GM21367 (cell line): ENCODE data around the gene HSF2BP.
"Not testable (repeated sequence)": the region's sequence is repeated elsewhere in the genome, so short reads cannot be mapped to it uniquely, and the experiment has no call there.

Experiments
- ATAC-seq: cut with Tn5 transposase; IDR thresholded peaks from one replicate; pipeline ENCODE4 v1.9.1; 2021; ENCODE audit not compliant: unreplicated experiment

The HSF2BP gene

DNA sequence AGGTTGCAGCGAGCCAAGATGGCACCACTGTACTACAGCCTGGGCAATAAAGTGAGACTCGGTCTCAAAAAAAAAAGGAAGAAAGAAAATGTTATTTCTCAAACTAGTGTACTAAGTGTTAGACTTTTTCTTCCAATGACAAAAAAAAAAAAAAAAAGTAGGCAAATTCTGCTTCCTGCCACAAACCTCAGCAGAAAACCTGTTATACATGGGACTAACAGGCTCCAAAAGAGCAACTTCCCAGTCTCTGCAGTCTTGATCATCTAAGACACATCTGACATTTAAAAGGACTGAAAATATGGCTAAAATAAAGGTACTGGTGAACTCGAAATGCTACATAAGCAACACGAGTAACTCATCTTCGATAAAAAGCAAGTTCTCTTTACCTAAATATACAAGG is 59.6 kb downstream of the HSF2BP start:
- no peak for ATAC-seq

DNA sequence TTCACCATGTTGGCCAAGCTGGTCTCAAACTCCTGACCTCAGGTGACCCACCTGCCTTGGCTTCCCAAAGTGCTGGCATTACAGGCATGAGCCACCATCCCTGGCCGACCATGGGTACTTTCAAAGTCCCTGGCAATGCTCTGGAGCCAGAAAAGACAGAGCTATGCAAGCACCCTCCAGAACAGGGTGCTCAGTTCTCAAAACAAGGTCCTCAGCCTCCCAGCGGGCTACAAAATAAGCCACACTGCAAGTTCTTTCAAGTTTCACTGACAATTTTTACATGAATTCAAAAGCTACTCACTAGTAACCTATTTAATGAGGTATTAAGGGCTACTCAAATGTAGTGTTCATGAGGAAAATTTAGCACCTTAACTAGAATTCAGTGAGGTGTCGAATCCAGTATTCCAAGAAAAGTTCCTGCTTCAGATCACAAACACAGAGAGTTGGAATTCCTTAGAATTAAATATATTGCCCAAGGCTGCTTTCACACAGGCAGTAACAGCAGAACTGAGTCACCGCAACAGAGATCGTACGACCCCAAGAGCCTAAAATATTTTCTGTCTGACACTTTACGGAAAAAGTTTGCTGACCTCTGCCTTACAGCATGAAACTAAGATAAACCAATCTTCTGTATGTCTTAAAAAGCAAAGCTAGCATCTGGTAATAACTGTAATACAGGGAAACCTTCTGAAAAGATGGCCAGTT is 60.7 kb downstream of the HSF2BP start:
- ATAC-seq = no peak

DNA sequence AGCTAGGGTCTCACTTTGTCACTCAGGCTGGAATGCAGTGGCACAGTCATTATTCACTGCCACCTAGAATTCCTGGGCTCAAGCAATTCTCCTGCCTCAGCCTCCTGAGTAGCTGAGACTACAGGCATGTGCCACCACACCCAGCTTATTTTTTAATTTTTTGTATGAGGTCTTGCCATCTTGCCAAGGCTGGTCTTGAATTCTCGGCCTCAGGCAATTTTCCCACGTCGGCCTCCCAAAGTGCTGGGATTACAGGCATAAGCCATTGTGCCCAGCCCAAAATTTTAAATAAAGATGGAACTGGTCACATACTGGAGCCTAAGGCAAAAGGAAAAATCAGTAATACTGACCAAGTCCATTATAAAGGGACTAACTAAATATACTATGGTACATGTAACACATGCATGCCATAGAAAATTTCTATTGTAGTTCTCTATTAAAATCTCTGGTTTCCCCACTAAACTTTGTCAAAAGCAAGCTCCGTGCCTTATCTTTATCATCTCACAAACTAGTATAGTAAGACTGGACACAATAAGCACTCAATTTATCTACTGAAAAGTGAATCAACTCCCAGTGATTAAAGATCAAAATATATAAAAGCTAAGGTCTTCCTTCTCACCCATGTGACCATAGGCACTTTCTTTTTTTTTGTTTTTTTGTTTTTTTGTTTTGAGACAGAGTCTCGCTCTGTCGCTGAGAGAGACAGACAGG is 61.6 kb downstream of the HSF2BP start:
- no peak for ATAC-seq

DNA sequence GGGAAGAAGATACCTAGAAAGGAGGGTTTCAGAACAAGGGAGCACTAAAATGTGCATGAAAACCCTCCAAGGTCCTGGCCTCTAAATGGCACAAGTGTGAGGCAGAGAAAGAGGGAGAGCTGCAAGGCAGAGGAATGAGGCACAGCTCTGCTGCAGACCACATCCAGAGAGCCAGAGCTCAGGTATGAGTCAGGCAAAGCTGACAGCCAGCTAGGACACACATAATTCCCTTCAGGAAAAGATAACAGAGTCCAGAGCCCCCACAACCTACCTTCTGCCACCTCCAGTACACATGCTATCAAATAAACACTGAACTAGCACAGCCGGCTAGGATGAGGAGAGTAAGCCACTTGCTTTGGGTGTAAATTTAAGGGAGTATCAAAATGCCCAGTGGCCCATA is 62.2 kb downstream of the HSF2BP start:
- no peak for ATAC-seq

DNA sequence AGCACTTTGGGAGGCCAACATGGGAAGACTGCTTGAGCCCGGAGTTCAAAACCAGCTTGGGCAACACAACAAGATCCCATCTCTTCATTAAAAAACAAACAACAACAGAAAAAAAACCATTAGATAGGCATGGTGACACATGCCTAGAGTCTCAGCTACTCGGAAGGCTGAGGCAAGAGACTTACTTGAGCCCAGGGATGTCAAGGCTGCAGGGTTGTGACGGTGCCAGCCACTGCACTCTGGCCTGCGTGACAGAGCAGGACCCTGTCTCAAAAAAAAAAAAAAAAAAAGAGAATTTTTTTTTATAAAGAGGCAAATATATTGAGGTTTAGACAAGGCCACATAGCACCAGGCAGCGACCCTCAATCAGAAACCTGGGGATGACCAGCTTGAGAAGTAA is 62.7 kb downstream of the HSF2BP start:
- no peak for ATAC-seq

DNA sequence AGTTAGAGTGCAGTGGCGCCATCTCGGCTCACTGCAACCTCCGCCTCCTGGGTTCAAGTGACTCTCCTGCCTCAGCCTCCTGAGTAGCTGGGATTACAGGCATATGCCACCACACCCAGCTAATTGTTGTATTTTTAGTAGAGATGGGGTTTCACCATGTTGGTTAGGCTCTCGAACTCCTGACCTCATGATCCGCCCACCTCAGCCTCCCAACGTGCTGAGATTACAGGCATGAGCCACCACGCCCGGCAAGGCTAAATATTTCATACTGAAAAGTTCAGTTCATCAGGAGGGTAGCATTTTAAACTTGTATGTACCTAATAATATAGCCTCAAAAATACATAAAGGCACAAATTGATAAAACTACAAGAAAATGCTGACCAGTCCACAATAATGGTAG is 63.5 kb downstream of the HSF2BP start:
- not testable (repeated sequence) for ATAC-seq

DNA sequence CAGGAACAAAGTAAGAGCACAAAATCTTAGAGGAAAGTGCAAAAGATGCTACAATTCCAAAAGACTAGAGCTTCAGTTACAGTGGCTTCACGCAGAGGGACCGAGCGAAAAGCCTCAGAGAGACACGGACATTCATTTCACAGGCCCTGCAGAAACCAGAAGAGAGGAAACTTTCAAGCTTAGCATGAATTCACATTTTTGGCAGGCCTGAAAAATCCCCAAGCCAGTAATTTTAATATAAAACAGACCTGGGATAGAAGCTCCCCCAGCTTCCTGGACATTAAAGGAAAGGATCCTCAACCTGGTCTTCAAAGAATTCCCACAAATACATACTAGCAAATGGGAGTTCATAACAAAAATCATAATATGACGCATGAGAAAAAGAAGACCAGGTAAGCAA is 66.2 kb downstream of the HSF2BP start:
- no peak for ATAC-seq

DNA sequence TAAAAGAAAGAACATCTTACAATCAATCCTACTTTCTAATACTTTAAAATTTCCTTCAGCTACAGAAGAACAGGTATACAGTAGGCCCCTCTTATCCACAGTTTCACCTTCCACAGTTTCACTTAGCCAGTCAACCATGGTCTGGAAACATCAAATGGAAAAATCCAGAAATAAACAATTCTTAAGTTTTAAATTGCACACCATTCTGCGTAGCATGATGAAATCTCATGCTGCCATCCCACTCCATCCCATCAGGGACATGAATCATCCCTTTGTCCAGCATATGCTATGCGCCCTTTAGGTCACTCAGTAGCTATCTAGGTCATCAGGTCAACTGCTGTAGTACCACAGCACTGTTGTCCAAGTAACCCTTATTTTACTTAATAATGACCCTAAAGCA is 67.7 kb downstream of the HSF2BP start:
- ATAC-seq = no peak

DNA sequence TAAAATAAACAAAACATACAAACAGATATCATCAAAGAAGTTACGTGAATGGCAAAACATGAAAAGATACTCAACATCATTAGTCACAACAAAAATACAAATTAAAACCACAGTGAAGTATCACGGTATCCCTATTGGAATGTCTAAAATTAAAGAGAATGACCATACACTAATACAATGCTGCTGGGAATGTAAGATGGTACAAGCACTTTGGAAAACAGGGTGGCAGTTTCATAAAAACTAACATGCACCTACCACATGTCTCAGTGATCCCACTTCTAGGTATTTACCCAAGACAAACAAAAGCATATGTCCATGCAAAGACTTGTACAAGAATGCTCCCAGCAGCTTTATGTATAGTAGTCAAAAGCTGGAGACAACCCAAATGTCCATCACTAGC is 69.1 kb downstream of the HSF2BP start:
- no peak for ATAC-seq

DNA sequence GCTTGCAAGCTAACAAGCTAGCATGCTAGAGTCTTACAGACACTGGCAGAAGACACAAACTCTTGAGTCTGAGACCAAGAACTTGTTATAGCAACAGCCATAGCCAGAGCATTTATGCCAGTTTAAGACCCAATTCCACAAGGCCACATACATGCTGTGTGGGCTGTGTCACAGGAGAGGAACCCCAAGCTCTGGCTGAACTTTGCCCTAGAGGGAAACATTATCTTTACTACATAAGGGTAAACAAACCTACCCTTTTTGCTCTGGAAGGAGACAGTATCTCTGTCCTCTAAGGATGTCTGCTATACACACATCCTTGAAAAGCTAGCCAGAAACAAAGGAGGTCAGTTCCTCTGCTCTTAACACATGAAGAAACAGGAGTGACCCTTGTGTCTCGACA is 70.3 kb downstream of the HSF2BP start:
- ATAC-seq = no peak

DNA sequence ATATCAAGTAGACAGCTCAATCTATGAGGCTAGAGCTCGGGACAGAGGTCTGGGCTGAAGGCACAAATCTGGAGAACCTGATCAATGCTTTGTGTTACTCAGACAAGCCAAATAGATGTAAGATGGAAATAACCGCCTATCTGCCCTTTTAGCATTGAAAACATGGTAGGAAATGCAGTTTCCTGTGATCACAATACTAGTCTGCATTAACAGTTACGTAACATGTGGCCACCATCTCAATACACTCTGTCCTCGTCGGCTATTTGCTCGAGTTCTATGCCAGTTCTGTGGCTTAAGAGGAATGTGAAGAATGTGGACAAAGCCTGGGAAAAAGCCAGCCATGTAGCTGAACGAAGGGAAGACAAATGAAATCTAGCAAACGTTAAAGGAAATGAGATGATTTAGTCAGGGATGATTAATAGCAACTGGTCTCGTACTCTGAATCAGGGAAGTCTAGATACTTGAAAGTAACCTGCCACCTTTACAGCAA is 73.3 kb downstream of the HSF2BP start:
- no peak for ATAC-seq

DNA sequence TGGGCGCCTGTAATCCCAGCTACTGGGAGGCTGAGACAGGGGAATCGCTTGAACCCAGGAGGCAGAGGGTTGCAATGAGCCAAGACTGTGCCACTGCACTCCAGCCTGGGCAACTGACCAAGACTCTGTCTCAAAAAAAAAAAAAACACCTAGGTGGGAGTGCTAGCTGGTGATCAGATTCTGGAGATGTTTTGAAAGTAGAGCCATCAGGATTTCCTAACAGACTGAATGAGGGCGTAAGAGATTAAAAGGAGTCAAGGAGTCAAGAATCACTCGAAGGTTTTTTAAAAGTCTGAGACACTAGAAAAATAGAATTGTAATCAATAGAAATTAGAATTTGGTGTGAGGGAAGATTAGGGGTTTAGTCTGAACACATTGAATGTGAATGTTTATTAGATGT is 73.8 kb downstream of the HSF2BP start:
- no peak for ATAC-seq

DNA sequence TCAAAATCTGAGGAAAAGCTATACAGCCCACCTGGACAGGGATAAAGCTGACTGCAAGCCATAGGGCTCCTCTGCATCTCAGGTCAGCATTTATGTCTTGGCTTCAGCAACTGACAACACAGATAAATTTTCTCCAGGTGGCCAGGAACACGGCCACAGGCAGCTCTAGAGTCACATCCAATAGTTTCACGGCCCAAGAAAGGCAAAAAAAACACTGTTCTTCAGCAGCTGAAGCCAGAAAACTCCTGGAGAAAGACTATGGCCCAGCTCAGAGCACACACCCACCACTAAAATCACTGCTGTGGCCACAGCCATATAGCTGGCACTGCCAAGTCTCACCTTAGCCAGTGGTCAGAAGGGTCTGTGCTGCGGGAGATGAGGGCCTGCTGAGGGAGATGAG is 77.8 kb downstream of the HSF2BP start:
- no peak for ATAC-seq

DNA sequence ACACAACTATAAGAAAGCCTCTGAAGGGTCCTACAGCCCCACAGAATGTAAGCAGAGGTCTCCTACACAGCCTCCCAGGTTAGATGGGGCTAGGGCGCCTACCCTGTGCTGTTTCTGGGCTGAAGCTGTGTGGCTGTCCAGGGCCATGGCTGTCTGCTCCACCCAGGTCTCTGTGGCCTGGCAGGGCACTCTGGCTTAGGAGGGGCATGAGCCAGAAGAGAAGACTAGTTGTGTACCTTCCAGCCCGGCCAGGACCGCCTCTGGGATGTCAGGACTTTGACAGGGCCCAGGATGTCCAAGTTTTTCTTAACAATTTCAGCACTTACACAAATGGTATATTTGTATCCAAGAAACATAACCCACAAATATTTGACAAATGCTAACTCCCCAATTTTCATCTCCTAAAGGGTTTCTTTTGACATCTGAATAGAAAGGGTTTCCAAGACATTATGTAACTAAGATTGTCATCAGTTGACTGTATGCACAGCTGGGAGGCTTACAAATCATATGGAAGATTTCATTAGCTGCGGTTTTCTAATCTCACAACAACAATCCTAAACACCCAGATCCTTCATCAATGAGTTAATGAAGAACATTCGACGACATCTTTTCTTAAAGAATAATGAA is 80.5 kb downstream of the HSF2BP start:
- no peak for ATAC-seq

DNA sequence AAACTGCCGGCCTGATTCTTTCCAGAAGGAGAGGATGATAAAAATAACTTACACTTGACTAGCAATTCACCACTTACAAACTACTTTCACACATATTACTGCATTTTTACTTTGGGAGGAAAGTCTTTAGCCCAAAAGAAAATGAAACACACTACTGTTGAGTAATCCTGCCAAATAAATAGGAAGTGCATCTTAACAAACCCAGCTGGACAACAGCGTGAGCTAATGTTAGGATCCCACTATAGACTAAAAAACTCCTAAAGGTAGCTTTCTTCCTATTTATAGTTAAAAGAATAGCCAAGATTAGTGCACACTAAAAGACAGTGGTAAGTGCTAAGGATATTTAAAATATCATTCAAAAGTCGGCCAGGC is 83.8 kb downstream of the HSF2BP start:
- no peak for ATAC-seq

DNA sequence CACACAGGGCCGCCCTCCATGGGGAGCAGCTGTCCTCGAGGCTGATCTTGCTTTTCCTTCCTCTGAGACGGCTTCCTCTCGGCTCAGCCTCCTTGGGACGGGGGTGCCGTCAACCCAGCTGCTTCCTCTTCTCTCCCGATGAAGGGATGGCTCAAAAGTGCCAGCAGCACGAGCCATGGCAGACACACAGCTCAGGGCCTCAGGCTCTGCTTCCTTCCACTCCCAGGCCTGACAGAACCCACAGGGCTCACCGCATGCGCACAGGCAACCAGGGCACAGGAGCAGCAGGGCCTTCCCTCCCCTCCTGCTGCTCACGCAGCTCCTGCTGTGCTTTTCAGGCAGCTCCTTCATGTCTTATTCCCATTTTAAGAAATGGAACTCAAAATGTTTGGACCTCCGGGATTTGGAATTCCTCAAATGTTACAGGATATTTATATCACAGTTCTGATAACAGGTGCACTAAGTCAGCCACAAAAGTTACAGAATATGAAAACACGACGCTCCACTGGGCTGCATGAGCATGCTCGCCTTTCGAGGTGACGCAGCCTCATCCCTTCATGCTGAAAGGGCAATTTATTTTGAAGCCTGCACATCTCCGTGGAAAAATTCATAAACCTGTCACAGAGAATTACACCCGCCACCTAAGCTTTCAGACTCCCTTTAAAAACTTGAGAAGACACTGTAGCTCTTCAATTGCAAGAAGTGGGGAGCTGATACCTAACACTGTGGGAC is 84.4 kb downstream of the HSF2BP start:
- ATAC-seq = no peak

DNA sequence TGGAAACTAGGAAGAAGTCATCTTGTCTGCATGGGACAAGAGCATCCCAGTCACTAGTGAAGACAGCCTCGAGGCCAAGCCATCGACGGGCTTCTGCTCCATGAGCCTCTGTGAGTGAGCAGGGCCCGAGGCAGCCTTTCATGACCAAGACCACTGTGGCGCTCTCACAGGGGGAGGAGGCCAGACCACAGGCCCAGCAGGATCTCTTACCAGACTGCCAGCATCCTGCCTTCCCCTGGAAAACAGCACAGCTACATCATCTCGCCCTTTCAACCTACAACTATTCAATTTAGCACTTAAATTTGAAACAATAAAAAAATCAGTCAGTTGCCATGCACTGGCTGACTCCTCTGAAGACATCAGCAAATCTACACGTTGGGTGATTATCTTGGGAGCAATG is 85.4 kb downstream of the HSF2BP start:
- no peak for ATAC-seq

DNA sequence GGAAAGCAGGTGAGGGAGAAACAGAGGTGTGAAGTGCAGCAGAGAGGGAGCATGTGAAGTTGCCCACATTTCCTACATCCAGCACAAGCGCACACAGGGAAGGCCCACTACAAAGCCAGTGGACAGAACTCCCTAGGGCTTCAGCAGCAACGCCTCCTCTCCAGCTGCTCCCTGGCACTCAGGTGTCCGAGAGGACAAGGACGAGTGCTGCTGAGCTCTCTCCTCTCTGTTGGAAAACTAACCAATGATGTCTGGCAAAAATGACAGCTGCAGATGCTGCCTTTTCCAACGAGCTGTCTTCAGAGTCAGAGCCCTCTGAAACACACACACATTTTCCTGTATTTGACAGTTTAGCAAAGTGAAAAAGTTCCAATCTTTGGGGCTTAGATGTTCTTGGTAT is 86.8 kb downstream of the HSF2BP start:
- no peak for ATAC-seq

DNA sequence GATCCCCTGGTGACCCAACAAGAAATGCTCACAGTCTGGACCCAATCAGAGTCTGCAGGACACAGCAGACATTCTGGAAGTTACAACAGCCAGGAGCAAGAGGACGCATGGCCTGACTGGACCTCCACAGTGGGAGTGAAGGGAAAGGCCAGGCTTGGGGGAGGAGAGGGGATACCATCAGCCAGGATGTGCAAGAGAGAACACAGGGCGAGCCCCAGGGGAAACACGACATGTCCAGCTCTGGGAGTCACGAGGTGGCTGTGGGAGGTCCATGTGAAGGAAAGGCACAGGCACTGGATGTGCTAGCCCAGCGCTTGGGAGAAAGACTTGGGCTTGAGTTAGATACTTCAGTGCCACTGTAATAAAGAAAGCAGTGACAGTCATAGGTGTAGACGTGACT is 87.3 kb downstream of the HSF2BP start:
- ATAC-seq = no peak

DNA sequence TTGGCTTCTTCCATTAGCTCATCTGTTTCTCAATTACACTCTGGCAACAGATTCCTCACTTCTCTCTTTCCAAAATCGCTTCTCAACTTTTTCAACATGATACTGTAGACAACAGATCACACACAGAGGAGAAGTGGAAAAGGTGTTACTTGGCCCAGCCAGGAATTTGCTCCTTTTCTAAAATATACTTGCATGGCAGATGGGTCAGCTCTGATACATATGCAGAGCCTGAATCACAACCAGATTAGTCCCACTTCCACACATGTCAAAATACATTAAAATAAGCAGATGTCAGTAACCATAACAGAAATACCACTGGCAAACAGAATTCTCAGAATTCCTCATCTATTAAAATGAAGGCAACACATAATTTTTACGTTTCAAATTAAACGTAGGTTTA is 89.1 kb downstream of the HSF2BP start:
- ATAC-seq = not testable (repeated sequence)

DNA sequence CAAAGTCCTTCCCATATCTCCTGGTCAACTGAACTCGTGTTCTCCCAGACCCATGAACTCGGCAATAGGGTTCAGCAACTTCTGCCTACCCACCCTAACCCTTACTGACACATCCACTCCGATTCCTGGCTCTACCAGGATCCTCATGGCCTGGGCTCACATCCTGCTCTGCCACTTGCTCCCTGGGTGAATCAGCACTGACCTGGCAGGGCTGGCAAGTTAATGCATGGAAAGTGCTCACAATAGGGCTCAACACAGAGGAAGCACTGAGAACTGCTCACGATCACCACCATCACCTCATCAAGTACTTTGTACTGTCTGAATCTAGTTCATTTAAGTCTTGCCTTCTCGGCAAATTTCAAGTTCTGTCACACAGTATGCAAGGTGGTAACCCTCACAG is 96.8 kb downstream of the HSF2BP start:
- not testable (repeated sequence) for ATAC-seq

DNA sequence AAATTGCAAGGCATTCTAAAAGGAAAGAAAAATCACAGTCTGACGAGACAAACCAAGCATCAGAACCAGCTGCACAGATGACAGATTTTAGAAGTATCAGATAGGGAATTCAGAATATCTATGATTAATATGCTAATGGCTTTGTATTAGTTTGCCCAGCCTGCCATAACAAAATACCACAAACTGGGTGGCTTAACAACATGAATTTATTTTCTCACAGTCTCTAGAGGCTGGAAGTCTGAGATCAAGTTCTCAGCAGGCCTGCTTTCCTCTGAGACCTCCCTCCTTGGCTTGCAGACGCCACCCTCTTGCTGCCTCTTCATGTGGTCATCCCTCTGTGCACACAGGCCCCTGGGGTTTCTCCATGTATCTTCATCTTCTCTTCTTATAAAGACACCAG is 118.7 kb downstream of the HSF2BP start:
- not testable (repeated sequence) for ATAC-seq
